ENCODE measurements around the gene RNF207.
A peak's percentile ranks its signal among the peaks of the same experiment; 100 is the strongest.

Gene RNF207

DNA sequence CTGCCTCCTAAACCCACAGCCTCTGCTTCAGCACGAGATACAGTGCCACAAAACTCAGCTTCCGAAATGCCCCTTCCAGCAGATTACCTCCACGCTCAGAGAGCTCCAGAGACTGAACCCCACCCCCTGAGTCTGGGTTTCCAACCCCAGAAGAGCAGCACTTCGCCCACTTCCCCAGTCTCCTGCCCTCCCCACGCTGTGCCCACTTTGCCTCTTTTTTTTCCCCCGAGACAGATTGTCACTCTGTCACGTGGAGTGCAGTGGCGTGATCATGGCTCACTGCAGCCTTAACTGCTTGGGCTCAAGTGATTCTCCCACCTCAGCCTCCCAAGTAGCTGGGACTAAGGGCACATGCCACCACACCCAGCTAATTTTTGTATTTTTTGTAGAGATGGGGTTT is 19.7 kb downstream of the RNF207 start:
- Histone ChIP-seq H3K4me3 (ENCODE audit: low read length) (no peak overlapping the region), H3K9ac (ENCODE audit: low read length) (no peak overlapping the region), H2AFZ (ENCODE audit: low read depth, low read length) (no peak overlapping the region), H3K79me2 (ENCODE audit: low read length) (no peaks in the 10 kb centered on the region), H3K4me2 (ENCODE audit: low read length) (no peak overlapping the region), H3K27ac (ENCODE audit: low read length) (no peak overlapping the region), H3K36me3 (replicated peaks; ENCODE audit: low read depth, low read length) (peaks cover 10% of the 10 kb centered on the region), H4K20me1 (ENCODE audit: insufficient read depth, low read length) (no peaks in the 10 kb centered on the region), H3K9me3 (ENCODE audit: insufficient read depth, low read length) (no peaks in the 10 kb centered on the region), H3K4me1 (ENCODE audit: low read length) (no peaks in the 10 kb centered on the region), H3K27me3 (ENCODE audit: low read depth, low read length) (no peaks in the 10 kb centered on the region)
- TF ChIP-seq, protein P1, sequence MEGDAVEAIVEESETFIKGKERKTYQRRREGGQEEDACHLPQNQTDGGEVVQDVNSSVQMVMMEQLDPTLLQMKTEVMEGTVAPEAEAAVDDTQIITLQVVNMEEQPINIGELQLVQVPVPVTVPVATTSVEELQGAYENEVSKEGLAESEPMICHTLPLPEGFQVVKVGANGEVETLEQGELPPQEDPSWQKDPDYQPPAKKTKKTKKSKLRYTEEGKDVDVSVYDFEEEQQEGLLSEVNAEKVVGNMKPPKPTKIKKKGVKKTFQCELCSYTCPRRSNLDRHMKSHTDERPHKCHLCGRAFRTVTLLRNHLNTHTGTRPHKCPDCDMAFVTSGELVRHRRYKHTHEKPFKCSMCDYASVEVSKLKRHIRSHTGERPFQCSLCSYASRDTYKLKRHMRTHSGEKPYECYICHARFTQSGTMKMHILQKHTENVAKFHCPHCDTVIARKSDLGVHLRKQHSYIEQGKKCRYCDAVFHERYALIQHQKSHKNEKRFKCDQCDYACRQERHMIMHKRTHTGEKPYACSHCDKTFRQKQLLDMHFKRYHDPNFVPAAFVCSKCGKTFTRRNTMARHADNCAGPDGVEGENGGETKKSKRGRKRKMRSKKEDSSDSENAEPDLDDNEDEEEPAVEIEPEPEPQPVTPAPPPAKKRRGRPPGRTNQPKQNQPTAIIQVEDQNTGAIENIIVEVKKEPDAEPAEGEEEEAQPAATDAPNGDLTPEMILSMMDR (IDR thresholded peaks at IDR 0.05; ENCODE audit: low read depth, low read length): no peak
- TF ChIP-seq EZH2phosphoT487 (IDR thresholded peaks at IDR 0.05; ENCODE audit: low read depth): no peak

DNA sequence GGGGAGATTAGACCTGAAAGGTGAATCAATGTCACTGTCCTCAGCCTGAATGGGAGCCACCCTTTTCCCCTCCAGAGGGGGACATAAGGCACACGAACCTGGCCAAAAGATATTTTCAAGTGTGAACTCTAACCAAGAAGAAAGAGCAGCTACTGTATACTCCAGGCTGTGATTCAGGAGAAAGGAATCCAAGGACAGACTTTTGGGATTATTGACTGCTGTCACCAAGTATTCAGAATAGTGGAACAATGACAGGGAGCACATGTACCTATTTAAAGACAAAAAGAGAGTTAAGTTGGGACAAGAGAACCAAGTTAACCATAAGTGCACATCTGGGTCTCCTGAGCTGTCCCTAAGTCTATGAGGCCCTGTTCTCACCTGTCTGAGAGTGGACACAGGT is 27.5 kb downstream of the RNF207 start:
- H3K27ac ChIP-seq (ENCODE audit: low read length): no peak overlapping the region
- no peaks in the 10 kb centered on the region for H3K27me3 ChIP-seq (ENCODE audit: low read depth, low read length)
- no peak overlapping the region for H2AFZ ChIP-seq (ENCODE audit: low read depth, low read length)
- no peak overlapping the region for H3K4me3 ChIP-seq (ENCODE audit: low read length)
- no peak overlapping the region for H3K4me2 ChIP-seq (ENCODE audit: low read length)
- no peak overlapping the region for H3K9ac ChIP-seq (ENCODE audit: low read length)
- H4K20me1 ChIP-seq (ENCODE audit: insufficient read depth, low read length): no peaks in the 10 kb centered on the region
- H3K9me3 ChIP-seq (ENCODE audit: insufficient read depth, low read length): no peaks in the 10 kb centered on the region
- no peak for TF ChIP-seq EZH2phosphoT487 (IDR thresholded peaks at IDR 0.05; ENCODE audit: low read depth)
- peaks cover 9% of the 10 kb centered on the region for H3K36me3 ChIP-seq (replicated peaks; ENCODE audit: low read depth, low read length)
- H3K4me1 ChIP-seq (ENCODE audit: low read length): peaks cover 8% of the 10 kb centered on the region
- H3K79me2 ChIP-seq (ENCODE audit: low read length): peaks cover 29% of the 10 kb centered on the region

DNA sequence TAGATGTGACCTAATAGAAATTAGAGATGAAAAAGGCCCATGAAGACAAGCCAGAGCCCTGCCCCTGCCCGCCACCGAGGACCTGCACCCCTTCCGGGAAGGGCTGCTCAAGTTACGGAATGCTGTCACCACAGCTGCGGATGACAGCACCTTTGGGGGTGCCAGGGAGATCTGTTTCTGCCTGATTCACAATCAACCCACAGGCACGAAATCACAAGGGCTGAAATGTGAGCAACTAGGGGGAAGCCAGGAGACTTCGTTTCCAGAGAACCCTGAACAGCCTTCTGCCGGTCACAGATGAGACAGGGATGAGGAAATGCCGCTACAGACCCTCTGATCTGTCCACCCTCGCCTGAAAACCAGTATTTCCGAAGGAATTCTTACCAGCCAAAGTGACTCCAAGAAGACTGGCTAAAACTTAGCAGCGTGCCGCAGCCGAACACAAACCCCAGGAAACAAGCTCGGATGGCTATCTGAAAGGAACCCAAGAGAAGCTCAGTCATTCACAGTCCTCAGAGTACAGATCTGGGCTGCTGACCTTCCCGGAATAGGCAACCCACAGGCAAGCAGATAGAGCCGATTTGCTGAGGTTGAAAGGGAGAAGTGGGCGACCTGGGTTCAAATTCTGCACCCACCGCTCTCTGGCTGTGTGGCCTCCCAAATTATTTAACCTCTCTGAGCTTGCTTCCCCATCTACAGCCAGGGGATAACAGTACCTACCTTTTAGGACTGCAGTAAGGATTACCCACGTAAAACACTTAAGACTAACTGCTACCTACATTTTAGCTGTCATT is 28.8 kb downstream of the RNF207 start:
- Histone ChIP-seq H3K27me3 (ENCODE audit: low read depth, low read length) (no peaks in the 10 kb centered on the region), H3K36me3 (replicated peaks; ENCODE audit: low read depth, low read length) (peaks cover 9% of the 10 kb centered on the region), H3K4me3 (ENCODE audit: low read length) (peak overlapping the region; percentile 100), H3K4me2 (ENCODE audit: low read length) (peak overlapping the region; percentile 100), H3K4me1 (ENCODE audit: low read length) (peaks cover 8% of the 10 kb centered on the region), H4K20me1 (ENCODE audit: insufficient read depth, low read length) (no peaks in the 10 kb centered on the region), H3K9me3 (ENCODE audit: insufficient read depth, low read length) (no peaks in the 10 kb centered on the region), H3K79me2 (ENCODE audit: low read length) (peaks cover 29% of the 10 kb centered on the region), H3K9ac (ENCODE audit: low read length) (peak overlapping the region; percentile 91), H3K27ac (ENCODE audit: low read length) (peak overlapping the region; percentile 11; the same call in 1 of the 2 replicates), H2AFZ (ENCODE audit: low read depth, low read length) (no peak overlapping the region)
- TF ChIP-seq, protein P1 (IDR thresholded peaks at IDR 0.05; ENCODE audit: low read depth, low read length): no peak
- no peak for TF ChIP-seq EZH2phosphoT487 (IDR thresholded peaks at IDR 0.05; ENCODE audit: low read depth)

DNA sequence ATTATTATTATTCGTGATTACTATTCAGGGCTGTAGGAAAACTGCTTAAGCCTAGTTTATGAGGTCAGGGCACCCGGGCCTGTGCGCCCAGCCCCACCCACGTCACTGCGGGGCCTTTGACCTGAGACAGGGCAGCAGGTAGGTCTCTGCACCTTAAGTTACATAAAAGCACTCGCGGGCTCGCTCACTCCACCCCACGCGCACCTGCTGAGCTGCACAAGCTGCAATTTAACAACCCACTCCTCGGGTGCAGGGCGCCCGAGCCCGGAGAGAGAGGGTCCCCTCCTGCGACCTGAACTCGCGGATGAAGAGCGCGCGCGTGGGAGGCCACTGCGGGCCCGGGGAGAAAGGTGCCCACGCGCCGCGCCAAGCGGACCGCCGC is 29.4 kb downstream of the RNF207 start:
- Histone ChIP-seq H3K27ac (ENCODE audit: low read length) (0 out of 2 replicates have a peak overlapping the region, but pooled peaks have one; percentile 11), H3K79me2 (ENCODE audit: low read length) (peaks cover 29% of the 10 kb centered on the region), H3K27me3 (ENCODE audit: low read depth, low read length) (no peaks in the 10 kb centered on the region), H3K4me1 (ENCODE audit: low read length) (peaks cover 8% of the 10 kb centered on the region), H3K36me3 (replicated peaks; ENCODE audit: low read depth, low read length) (peaks cover 9% of the 10 kb centered on the region), H3K9ac (ENCODE audit: low read length) (peak overlapping the region; percentile 91), H4K20me1 (ENCODE audit: insufficient read depth, low read length) (no peaks in the 10 kb centered on the region), H3K9me3 (ENCODE audit: insufficient read depth, low read length) (no peaks in the 10 kb centered on the region), H3K4me2 (ENCODE audit: low read length) (peak overlapping the region; percentile 100), H3K4me3 (ENCODE audit: low read length) (peak overlapping the region; percentile 100), H2AFZ (ENCODE audit: low read depth, low read length) (no peak overlapping the region)
- no peak for TF ChIP-seq EZH2phosphoT487 (IDR thresholded peaks at IDR 0.05; ENCODE audit: low read depth)
- TF ChIP-seq, protein P1 (IDR thresholded peaks at IDR 0.05; ENCODE audit: low read depth, low read length): no peak

Measured in OCI-LY3 (cell line).